ENCODE measurements around the gene SCLY.
"Not testable (repeated sequence)": the region's sequence is repeated elsewhere in the genome, so short reads cannot be mapped to it uniquely, and the experiment has no call there.

SCLY gene

DNA sequence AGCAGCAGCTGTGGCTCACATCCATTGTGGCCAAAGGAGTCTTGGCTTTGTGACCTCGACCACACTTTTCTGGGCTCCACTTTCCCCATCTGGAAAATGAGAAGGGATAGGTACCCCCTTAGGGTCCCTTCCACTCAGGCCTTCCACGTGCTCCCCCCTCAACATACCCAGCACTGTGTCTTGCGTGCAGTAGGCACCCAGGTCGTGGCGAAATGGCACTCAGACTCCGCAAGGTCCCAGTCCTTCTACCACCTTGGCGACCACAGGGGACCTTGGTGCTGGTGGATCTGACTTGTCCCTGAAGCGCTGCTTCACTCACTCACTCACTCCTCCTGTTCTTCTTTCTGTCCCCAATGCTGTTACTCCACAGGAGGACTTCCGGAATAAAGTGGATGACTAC lies 19.9 kb upstream of the SCLY start:
- no peak for DNase-seq (ENCODE audit: low read depth)

DNA sequence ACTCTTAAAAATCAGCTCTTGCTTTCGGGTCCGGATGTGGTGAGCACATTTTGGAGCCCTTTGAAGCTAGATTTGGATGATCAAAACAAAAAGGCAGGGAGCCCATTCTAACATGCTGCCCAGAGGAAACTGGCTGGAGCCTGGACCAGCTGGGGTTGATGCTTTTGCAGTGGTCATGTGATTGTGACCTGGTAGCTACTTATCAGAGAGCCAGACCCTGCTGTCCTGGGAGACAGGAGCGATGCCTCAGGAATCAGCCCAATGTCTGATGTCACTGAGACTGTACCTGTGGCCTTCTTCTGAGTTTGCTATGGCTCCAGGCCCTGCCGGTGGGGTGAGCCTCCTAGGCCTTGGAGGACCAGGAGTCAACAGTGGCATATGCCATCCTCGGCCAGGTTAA lies 18.7 kb upstream of the SCLY start:
- no peak for DNase-seq (ENCODE audit: low read depth)

DNA sequence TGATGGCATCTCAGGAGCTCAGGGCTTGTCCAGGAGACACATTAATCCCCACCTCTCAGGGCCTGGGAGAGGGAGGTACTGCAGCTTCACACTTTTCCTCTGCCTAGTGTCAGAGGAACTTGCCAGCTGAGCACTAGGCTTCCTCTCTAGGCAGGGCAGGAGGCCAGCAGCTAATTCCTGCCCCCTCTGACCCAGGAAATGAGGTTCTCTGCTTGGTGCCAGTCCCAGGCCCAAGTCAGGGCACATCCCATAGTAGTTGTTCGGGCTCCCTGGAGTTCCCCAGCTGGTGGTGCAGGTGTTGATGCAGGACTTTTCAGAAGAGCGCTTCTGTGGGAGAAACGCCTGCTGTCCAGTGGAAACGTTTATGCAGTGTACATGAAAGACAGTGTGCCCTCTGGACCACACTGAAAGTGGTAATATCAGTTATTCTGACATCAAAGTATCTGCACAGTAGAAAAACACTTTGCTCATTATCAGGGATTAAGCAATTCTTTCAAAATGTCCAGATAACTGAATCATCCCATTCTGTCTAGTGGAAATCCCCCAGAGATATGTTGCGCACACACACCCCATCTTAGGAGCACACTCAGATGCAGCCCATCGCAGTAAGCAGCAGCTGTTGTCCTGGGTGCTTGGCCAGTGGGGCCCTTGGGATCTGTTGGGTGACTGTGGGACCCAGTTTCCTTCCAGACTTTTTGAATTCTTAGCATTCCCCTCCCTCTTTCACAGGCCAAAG lies 17.8 kb upstream of the SCLY start:
- DNase-seq (ENCODE audit: low read depth), result no peak

DNA sequence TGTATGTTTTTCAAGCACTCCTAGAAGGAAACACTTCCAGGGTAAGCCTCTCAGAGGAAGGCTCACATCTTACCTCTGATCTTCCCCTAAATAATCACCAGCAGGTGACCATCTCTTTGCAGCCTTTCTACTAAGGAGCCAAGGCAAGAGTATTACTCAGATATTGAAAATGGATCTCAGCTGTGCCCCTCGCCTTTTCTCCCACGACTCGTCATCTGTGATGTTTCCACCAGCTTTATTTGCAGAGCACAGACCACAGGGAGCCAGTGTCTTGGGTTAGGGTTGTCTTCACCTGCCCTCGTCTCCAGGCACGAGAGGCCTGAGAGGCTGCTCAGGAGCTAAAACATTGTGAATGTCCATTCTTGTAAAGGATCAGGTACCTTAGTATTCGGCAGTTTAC lies 16.9 kb upstream of the SCLY start:
- no peak for DNase-seq (ENCODE audit: low read depth)

DNA sequence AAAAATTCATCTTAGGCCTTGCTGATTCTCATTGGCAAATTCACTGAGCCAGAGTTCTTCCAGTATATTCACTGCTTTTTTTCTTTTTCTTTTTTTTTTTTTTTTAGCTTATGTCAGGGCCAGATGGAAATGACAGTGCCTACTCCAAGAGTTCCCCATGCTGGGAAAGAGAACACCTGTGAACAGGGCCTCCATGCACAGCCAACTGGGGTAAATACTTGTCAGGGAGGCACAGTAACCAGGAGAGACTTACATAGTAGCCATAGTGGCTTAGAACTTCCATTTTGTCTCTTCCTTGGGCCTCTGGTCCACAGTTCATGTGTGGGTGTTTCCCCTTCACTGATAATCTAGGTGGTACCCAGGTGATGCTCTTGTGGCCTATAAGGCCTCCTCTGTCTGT lies 15.2 kb upstream of the SCLY start:
- DNase-seq (ENCODE audit: low read depth), result no peak

DNA sequence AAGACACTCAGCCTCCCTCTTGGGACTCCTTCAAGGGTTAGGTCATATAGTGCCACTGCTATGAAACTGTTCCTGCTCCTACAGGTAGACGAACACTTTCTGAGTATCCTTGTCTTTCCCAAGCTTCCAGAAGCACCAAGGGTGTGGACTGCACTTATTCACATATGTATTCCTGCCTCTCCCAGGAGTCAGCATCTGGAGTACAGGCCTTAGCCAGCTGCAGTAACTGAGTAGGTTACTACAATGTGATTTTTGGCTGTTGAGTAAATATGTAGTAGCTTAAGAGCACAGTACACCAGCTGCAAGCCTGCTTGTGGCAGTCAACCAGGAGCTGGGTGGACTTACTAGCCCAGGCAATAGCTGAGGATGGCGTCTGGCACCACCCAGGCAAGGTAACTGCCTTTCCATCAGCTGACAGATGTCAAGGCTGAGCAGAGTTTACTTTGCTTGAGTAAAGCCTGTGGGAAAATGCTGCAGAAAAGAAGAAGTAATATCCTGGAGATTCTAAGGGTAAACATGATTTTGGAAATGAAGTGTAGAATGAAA lies 14.0 kb upstream of the SCLY start:
- no peak for DNase-seq (ENCODE audit: low read depth)

DNA sequence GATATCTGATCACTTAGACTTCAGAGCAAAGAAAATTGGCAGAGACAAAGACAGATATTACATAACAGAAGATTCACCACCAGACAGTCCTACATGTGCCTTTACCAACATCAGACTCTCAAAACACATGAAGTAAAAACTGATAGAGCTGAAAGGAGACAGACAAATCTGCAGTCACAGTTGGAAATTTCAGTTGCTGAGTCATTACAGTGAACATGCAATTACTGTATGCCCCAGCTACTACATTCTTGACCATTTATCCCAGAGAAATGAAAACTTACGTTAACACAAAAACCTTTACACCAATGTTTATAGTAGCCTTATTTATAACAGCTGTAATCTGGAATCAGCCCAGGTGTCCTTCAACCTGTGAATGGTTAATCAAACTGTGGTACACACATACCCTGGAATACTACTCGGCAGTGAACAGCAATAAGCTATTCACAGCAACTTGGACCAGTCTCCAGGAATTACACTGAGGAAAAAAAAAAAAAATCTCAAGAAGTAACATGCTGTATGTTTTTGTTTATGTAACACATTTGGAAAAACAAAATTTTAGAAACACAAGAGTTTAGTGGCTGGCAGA lies 7.5 kb upstream of the SCLY start:
- peak; percentile 47 for DNase-seq (ENCODE audit: low read depth)

DNA sequence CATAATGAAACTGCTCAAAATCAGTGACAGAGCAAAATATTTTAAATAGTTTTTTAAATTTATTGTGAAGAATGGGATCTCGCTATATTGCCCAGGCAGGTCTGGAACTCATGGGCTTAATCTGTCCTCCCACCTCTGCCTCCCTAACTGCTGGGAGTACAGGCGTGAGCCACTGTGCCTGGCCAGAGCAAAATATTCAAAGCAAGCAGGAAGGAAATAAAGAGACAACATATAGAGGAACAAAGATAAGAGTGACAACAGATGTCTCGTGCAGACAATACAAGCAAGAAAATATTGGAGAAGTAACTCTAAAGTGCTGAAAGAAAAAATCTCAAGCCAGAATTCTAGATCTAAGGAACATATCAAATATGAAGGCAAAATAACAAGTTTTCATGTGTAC lies 5.0 kb upstream of the SCLY start:
- no peak for DNase-seq (ENCODE audit: low read depth)

DNA sequence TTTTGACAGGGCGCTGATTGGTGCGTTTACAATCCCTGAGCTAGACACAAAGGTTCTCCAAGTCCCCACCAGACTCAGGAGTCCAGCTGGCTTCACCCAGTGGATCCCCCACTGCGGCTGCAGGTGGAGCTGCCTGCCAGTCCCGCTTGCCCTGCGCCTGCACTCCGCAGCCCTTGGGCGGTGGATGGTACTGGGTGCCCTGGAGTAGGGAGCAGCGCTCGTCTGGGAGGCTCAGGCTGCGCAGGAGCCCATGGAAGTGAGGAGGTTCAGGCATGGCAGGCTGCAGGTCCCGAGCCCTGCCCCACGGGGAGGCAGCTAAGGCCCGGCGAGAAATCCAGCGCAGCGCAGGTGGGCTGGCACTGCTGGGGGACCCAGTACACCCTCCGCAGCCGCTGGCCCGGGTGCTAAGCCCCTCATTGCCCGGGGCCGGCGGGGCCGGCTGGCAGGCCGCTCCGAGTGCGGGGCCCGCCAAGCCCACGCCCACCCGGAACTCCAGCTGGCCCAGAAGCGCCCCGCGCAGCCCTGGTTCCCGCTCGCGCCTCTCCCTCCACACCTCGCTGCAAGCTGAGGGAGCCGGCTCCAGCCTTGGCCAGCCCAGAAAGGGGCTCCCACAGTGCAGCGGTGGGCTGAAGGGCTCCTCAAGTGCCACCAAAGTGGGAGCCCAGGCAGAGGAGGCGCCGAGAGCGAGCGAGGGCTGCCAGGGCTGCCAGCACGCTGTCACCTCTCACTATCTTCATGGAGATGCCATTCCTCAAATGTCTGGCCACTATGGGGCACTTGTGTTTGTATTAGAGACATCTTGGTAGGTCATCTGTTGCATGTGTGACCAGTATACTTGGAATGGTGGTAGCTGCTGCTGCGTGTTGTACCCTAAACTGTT lies 2.9 kb upstream of the SCLY start:
- DNase-seq (ENCODE audit: low read depth), result not testable (repeated sequence)

DNA sequence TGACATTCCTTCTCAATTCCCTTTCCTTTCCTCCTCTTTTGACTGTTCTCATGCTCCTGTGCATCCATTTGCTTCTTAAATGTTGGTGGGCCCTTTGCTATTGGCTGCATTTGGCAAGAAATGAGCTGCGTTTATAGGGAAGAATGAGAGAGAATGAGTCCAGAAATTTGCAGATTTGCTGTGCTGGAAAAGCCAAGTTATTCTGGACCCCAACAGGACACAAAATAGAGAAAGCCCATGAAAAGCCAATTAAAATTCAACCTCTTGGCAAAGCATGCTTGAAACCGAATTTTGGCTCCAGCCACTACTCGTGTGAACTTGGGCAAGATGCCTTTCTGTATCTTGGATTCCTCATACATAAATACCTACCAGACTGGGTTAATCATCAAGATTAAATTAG lies 1.3 kb upstream of the SCLY start:
- no peak for DNase-seq (ENCODE audit: low read depth)

DNA sequence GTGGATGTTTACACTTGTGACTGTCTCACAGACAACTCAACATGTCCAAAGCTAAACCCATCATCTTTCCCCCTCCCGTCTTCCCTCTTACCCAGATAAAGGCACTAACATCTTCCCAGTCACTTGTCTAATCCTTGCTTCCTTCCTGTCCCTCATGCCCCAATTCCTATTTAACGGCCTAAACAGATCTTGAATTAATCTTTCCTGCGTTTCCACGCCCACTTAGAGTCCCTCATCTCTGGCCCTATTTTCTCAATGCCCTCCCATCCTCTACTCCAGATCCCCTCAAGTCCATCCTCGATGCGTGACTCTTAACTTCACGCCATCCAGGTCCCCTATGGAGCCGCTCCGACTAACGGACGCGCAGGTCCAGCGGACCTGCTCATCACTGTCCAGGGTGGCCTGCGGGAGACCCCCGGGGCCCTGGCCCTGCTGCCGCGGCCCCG lies 682 bp upstream of the SCLY start:
- no peak for DNase-seq (ENCODE audit: low read depth)

DNA sequence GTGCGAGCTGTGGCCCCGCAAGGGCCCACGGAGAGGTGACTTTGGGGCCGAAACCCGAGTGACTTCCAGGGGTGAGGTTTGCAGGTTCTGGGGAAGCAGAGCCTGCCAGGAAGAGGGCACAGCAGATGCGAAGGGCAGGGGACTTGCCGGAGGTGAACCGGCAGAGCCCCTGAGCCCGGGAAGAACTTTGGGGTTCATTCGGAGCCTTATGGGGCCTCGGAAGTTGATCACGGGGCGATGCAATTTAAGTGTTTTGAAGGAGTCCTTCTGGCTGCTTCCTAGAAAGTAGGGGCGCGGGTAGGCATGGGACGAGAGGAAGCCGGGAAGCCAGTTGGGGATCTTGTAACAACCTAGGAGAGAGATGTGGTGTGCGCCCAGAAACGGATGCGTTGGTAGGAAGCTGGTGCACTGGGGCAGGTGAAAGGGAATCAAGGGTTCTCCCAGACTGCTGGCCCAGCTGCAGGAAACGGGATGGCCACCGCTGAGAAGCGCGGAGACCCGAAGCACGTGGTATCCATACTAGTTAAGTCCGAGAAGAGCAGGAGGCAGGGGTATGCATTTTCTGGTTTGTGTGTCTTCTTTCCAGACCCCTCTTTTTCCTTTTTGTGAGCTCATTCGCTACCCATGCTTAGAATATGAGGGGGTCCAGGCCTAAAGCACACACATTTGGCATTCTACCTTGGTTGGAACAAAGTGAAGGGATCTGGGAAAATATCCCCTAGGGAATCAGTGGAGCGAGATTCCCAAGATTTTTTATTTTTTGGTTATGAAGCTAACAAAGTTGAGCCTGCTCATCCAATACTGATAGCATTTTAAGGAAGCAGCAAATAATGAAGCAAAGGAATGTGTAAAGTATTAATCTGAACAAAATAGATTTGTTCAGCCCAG lies 758 bp downstream of the SCLY start:
- DNase-seq (ENCODE audit: low read depth), result peak; percentile 50

DNA sequence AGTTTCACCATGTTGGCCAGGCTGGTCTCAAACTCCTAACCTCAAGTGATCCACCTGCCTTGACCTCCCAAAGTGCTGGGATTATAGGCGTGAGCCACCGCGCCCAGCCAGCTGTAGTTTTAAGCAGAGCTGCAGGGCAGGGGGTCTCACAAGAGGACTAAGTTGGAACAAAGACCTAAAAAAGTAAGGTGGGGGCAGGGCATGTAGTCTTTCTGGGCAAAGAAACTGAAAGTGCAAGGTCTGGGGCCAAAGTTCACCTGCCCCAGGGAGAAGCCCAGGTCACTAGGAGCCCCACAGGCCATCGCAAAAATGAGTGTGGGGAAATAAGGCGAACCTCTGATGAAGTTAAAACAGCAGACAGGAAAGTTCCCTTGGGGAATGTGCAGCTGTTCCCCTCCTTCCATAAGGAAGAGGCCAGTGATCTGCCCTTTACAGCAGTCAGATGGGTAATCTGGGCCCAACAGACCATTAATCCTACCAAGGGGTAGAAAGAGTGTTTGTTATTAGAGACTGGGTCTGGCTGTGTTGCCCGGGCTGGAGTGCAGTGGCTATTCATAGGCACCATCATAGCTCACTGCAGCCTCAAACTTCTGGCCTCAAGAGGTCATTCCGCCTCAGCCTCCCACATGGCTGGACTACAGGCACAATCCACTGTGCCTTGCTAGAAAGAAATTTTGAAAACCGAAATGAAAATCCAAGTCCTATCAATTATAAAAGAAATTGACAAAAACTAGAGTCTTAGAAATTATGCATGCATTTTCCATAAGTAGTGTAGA lies 2.8 kb downstream of the SCLY start:
- DNase-seq (ENCODE audit: low read depth), result no peak

DNA sequence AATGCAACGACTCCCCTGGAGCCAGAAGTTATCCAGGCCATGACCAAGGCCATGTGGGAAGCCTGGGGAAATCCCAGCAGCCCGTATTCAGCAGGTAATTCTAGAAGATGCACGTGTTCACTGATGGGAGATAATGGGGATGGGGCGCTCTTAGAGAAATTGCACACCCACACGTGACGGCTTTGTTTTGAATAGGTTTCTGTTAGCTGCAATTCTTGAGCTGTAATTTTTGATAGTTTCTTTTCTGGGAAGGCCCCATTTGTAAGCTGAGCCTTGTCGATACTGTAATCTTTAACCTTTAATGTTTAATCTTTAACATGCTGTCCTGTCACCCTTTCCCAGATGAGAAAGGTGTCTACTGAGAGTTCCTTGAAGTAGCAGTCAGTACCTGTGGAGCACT lies 3.6 kb downstream of the SCLY start:
- DNase-seq (ENCODE audit: low read depth), result no peak

DNA sequence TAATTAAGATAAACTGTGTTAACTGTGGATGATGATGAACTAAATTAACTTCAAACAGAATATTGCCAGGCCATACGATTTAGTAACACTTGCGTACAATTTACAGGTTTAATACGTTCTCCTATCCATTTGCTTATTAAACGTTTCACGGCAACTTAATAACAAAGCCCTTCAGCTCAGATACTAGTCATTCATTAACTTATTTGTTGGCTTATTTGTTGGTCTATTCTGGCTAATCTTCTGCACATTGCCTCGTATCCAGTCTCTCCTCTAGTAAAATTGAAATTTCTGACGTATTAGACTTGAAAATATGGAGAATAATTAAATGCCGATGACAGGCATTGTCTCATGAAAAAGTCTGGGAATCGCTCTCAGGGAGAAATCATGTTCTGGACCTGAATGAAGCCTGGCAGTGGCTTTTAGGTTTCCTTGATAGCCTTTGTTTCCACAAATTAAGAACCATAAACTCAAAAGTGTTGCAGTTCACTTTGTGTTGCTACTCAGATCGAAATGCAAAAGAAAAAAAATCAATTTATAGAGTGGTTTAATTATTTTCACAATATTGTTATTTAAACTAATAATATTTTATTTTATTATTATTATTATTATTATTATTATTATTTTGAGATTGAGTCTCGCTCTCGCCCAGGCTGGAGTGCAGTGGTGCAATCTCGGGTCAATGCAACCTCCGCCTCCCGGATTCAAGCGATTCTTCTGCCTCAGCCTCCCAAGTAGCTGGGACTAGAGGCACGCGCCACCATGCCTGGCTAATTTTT lies 4.5 kb downstream of the SCLY start:
- DNase-seq (ENCODE audit: low read depth), result no peak

DNA sequence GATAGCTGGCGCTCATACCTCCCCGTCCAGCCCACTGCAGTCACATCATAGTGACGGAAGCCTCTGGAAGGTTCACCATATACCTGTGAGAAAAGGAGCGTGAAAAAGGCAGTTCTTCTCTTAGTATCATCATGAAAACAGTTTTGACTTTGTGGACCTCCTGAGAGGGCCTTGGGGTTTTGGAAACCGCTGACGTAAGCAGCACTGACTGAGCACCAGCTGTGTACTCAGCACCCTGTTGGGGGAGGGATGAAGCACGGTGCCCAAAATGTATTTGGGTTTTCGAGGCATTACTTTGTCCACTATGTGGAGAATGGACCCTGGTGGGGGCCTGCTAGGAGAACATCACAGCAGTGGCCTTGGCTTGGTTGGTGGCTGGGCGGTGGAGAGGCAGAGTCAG lies 5.4 kb downstream of the SCLY start:
- no peak for DNase-seq (ENCODE audit: low read depth)

DNA sequence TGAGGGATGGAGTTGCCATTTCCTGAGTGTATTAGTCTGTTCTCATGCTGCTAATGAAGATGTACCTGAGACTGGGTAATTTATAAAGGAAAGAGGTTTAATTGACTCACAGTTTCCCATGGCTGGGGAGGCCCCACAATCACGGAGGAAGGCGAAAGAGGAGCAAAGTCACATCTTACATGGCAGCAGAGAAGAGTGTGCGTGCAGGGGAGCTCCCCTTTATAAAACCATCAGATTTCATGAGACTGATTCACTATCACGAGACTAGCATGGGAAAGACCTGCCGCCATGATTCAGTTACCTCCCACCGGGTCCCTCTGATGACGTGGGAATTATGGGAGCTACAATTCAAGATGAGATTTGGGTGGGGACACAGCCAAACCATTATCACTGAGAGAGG lies 5.9 kb downstream of the SCLY start:
- not testable (repeated sequence) for DNase-seq (ENCODE audit: low read depth)

DNA sequence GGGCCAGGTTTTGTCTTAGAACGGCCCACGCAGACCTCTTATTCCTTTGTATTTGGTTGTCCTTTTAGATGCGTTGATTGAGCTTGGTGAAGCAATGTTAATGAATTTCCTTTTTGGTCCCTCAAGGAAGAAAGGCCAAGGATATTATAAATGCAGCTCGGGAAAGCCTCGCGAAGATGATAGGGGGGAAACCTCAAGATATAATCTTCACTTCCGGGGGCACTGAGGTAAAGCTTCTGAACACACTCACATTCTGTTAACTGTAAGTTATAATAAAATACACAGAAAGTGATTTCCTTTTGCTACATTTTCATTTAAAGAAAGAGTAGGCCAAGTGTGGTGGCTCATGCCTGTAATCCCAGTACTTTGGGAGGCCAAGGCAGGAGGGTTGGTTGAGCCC lies 7.1 kb downstream of the SCLY start:
- DNase-seq (ENCODE audit: low read depth), result no peak

DNA sequence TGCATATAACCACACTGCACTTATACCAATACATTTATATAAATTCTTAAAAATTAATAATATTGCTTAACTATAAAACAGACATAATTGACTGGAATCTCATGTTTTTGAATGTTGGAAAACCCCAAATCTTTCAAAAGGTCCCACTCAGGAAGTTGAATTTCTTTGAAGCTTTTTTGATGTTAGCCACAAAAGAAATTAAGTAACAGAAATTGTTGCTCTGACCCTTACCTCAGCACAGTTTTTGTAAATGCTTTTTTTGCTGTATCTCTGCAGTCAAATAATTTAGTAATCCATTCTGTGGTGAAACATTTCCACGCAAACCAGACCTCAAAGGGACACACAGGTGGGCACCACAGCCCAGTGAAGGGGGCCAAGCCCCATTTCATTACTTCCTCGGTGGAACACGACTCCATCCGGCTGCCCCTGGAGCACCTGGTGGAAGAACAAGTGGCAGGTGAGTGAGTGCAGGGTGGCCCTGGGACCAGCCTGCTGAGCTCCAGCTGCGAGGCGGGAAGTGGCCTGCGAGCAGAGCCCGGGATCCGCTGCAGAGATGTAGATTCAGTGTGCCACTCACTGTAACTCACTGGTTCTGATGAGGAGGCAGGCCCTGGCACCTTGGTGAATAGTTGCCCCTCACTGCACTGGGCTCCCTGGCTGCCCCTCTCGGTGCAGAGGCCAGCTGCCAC lies 8.4 kb downstream of the SCLY start:
- no peak for DNase-seq (ENCODE audit: low read depth)

DNA sequence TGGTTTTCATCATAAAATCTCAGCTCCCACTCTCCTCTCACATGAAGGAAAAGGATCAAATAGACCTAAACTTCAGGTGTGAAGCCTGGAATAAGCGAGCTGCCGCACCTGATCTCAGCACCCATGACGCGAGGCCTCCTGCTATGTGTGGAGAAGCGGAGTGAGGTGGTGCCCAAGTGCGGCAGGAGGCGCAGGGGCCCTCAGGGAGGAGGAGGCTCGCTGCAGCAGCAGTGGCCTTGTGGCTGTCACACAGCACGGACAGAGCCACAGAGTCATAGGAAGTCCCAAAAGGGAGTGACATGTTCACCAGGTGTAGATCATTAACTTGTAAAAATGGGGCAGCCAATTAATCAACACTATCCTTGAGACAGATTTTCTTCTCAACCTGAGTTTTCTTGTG lies 9.1 kb downstream of the SCLY start:
- DNase-seq (ENCODE audit: low read depth), result no peak

Measured in EH (cell line).